Spleen (tissue), 11 donors: ENCODE results near the gene UPF2. TPM values are rescaled to one million over a fixed set of nuclear protein-coding genes. Genes with fewer than 3 reads are reported as not detected.

ENCODE experiments used
- DNase-seq: peaks from one replicate; pipeline ENCODE4 v3.0.0-alpha.2; 2020
- H3K27ac ChIP-seq, 8 donors: fragments of 200-600 bp; sonication (generic) in 7 of 8; 1 replicate in 4 of 8; 2 replicates in 4 of 8; pipeline versions ENCODE4 v1.5.0 to v1.8.0; 2016 to 2021; ENCODE audit warnings: inconsistent platforms in 4 of 8, mild to moderate bottlenecking in 4 of 8, moderate library complexity in 1 of 8
- H3K27me3 ChIP-seq, 7 donors: fragments of 200-600 bp; sonication (generic) in 6 of 7; replicated peaks in 1 of 7; 1 replicate in 4 of 7; 2 replicates in 3 of 7; pipeline versions ENCODE4 v1.5.0 to v1.8.0; 2016 to 2021; ENCODE audit warnings: inconsistent platforms in 3 of 7, mild to moderate bottlenecking in 1 of 7
- H3K36me3 ChIP-seq, 6 donors: fragments of 200-600 bp; sonication (generic) in 5 of 6; 1 replicate in 4 of 6; 2 replicates in 2 of 6; pipeline versions ENCODE4 v1.5.0 to v1.8.0; 2016 to 2021; ENCODE audit warnings: inconsistent platforms in 2 of 6
- H3K4me1 ChIP-seq, 6 donors: fragments of 200-600 bp; sonication (generic) in 5 of 6; 1 replicate in 3 of 6; 2 replicates in 3 of 6; pipeline versions ENCODE4 v1.5.0 to v1.8.0; 2016 to 2021; ENCODE audit warnings: inconsistent platforms in 3 of 6
- H3K4me3 ChIP-seq, 8 donors: fragments of 200-600 bp; sonication (generic) in 7 of 8; 1 replicate in 4 of 8; 2 replicates in 4 of 8; pipeline versions ENCODE4 v1.5.0 to v1.8.0; 2016 to 2021; ENCODE audit warnings: inconsistent platforms in 4 of 8, mild to moderate bottlenecking in 4 of 8, moderate library complexity in 2 of 8
- H3K9me3 ChIP-seq, 8 donors: fragments of 200-600 bp; sonication (generic) in 7 of 8; 1 replicate in 4 of 8; 2 replicates in 4 of 8; pipeline versions ENCODE4 v1.5.0 to v1.8.0; 2016 to 2021; ENCODE audit warnings: inconsistent platforms in 4 of 8
- CTCF ChIP-seq, 11 experiments: fragments of 200-600 bp in 7 of 11; fragments of 450-650 bp in 4 of 11; sonication (generic) in 4 of 11; IDR thresholded peaks in 8 of 11; conservative IDR thresholded peaks in 3 of 11; 1 replicate in 7 of 11; 2 replicates in 4 of 11; pipeline versions ENCODE4 v1.4.0 to v1.8.0; 2016 to 2021; ENCODE audit warnings: antibody characterized with exemption in 11 of 11, inconsistent platforms in 4 of 11, mild to moderate bottlenecking in 1 of 11
- POLR2A ChIP-seq, 3 donors: fragments of 450-650 bp; IDR thresholded peaks; one replicate each; pipeline ENCODE4 v1.5.1; 2017; ENCODE audit warnings: antibody characterized with exemption in 3 of 3, mild to moderate bottlenecking in 1 of 3
- POLR2AphosphoS5 ChIP-seq, 3 donors: sonication (generic); formaldehyde crosslinking; IDR thresholded peaks; one replicate each; pipeline ENCODE4 v1.5.1; 2017; ENCODE audit warnings: antibody characterized with exemption in 3 of 3
- WGBS, 5 donors: extraction: QIAGEN DNeasy Blood & Tissue Kit in 3 of 5; methylation state at CpG; one replicate each; pipeline versions ENCODE4 v1.1.5 to v1.1.7; 2013 to 2018; 5-methylcytosine and 5-hydroxymethylcytosine counted together
- intact Hi-C: fragments of 100-400 bp; cut with DNase I; formaldehyde crosslinking; loops from one replicate; pipeline ENCODE4 v1.15.0; 2023; ENCODE audit warnings: low total_unique reads
- polyA plus RNA-seq, 3 donors: library from polyadenylated mRNA; stranded (reverse); fragments of 200-250 nt; gene quantifications; one replicate each; pipeline ENCODE4 v1.2.1, GENCODE V29; 2013
- total RNA-seq, 7 donors: library from RNA; depleted of rRNA in 3 of 7; stranded (reverse); fragments of >200 nt in 3 of 7; fragmentation: NEBNext Ultra II Directional in 4 of 7; extraction: Animal tissue kit (Norgen Biotek cat#: 25700) in 4 of 7; gene quantifications; one replicate each; pipeline versions ENCODE4 v1.1.0 to v1.2.1, GENCODE V29; 2016 to 2021
- donor health status: healthy with polysubstance abuse.
- donor health status: DM: no; HTN: no; CAD: no; lungs with moderate emphysema.
- donor health status: DM: no; HTN: no; CAD: no.
- donor health status: Bipolar disorder and iron deficiency.
- donor health status: healthy.
- donor health status: DM: no; HTN: no; CAD: no.
- donor health status: DM: yes; HTN: yes; CAD: no.

The UPF2 gene
- total and polyA plus RNA-seq, 10 donors, result 11.5 to 34.9 (median 27.4) TPM

- Histone ChIP-seq H3K27me3 (peaks cover 0 to 4% (median 0%) of the 10 kb centered on the region in 7 donors), H3K27ac (no peak overlapping the region), H3K9me3 (no peaks in the 10 kb centered on the region), H3K4me3 (no peak overlapping the region), H3K4me1 (peaks cover 0 to 4% (median 0%) of the 10 kb centered on the region in 6 donors), H3K36me3 (no peaks in the 10 kb centered on the region)
- intact Hi-C loops, result no loop called here
- 66 to 80% (median 72%) methylated on average over 5 of the region's 5 CpGs for WGBS, 5 donors
- DNase-seq, result peak; percentile 6
- TF ChIP-seq CTCF (IDR thresholded peaks at IDR 0.05 in 8 of 11, conservative IDR thresholded peaks at IDR 0.05 in 3 of 11) (no peak), POLR2A (IDR thresholded peaks at IDR 0.05) (no peak), POLR2AphosphoS5 (IDR thresholded peaks at IDR 0.05) (no peak)
These were observed 145.9 kb downstream of the UPF2 start for GRCh38 chr10:11896549-11897200.

- peaks cover 0 to 4% (median 0%) of the 10 kb centered on the region in 7 donors for H3K27me3 ChIP-seq
- DNase-seq, result no peak
- no peaks in the 10 kb centered on the region for H3K4me1 ChIP-seq
- no peaks in the 10 kb centered on the region for H3K9me3 ChIP-seq
- H3K27ac ChIP-seq, result no peak overlapping the region
- no peak for TF ChIP-seq CTCF (IDR thresholded peaks at IDR 0.05 in 8 of 11, conservative IDR thresholded peaks at IDR 0.05 in 3 of 11)
- WGBS, 5 donors, result 80 to 89% (median 84%) methylated on average over 5 of the region's 5 CpGs
- intact Hi-C loops, result no loop called here
- H3K36me3 ChIP-seq, result no peaks in the 10 kb centered on the region
- no peak overlapping the region for H3K4me3 ChIP-seq
These were observed 147.0 kb downstream of the UPF2 start for GRCh38 chr10:11895598-11895997.

- 92 to 96% (median 92%) methylated on average over 11 of the region's 11 CpGs for WGBS, 5 donors
- Histone ChIP-seq H3K27me3 (no peaks in the 10 kb centered on the region), H3K4me1 (no peaks in the 10 kb centered on the region), H3K4me3 (no peak overlapping the region), H3K27ac (no peak overlapping the region), H3K9me3 (no peaks in the 10 kb centered on the region), H3K36me3 (no peaks in the 10 kb centered on the region)
- peak; percentile 42 for DNase-seq
- intact Hi-C loops, result no loop called here
- TF ChIP-seq POLR2A (IDR thresholded peaks at IDR 0.05) (no peak), CTCF (IDR thresholded peaks at IDR 0.05 in 8 of 11, conservative IDR thresholded peaks at IDR 0.05 in 3 of 11) (no peak), POLR2AphosphoS5 (IDR thresholded peaks at IDR 0.05) (no peak)
These were observed 147.5 kb downstream of the UPF2 start for GRCh38 chr10:11895108-11895466.

GRCh38 chr10:11894381-11895107 is 148.1 kb downstream of the UPF2 start:
- intact Hi-C loops, result no loop called here
- TF ChIP-seq POLR2AphosphoS5 (IDR thresholded peaks at IDR 0.05) (no peak), CTCF (IDR thresholded peaks at IDR 0.05 in 8 of 11, conservative IDR thresholded peaks at IDR 0.05 in 3 of 11) (no peak), POLR2A (IDR thresholded peaks at IDR 0.05) (no peak)
- Histone ChIP-seq H3K36me3 (no peaks in the 10 kb centered on the region), H3K9me3 (no peaks in the 10 kb centered on the region), H3K4me3 (no peak overlapping the region), H3K27ac (no peak overlapping the region), H3K4me1 (no peaks in the 10 kb centered on the region), H3K27me3 (no peaks in the 10 kb centered on the region)
- DNase-seq, result peak; percentile 63
- 84 to 92% (median 90%) methylated on average over 33 to 47 of the region's 47 CpGs for WGBS, 5 donors
